Posterior cingulate gyrus (tissue), 11 donors: ENCODE data around the gene ASAP2.

Source experiments
- DNase-seq, 10 donors: peaks; one replicate each; pipeline versions ENCODE4 v3.0.0 to v3.0.0-alpha.2; 2020 to 2021; ENCODE audit warnings: mixed read lengths in 3 of 10
- intact Hi-C: fragments of 100-400 bp; cut with DNase I; formaldehyde crosslinking; loops from one replicate; pipeline ENCODE4 v1.15.1; 2023

ASAP2 gene

GRCh38 chr2:9308186-9308955 lies 101.8 kb downstream of the ASAP2 start:
- peak in 1 of 10 donors; percentile 42 for DNase-seq
- intact Hi-C loops: no loop called here

- no peak for DNase-seq
- intact Hi-C loops: no loop called here
Measured at GRCh38 chr2:9309147-9309546, 102.5 kb downstream of the ASAP2 start.

GRCh38 chr2:9310377-9310776 lies 103.8 kb downstream of the ASAP2 start:
- intact Hi-C loops: no loop called here
- peak in 1 of 10 donors; percentile 62 for DNase-seq

- intact Hi-C loops: no loop called here
- DNase-seq: no peak
Measured at GRCh38 chr2:9310798-9311197, 104.2 kb downstream of the ASAP2 start.

GRCh38 chr2:9311488-9311887 lies 104.9 kb downstream of the ASAP2 start:
- DNase-seq: peak in 3 of 10 donors; percentile 45 to 83 (median 73)
- intact Hi-C loops: no loop called here

- DNase-seq: no peak
- intact Hi-C loops: no loop called here
Measured at GRCh38 chr2:9312591-9312990, 106.0 kb downstream of the ASAP2 start.

GRCh38 chr2:9313443-9313842 lies 106.8 kb downstream of the ASAP2 start:
- intact Hi-C loops: no loop called here
- DNase-seq: no peak

GRCh38 chr2:9315280-9315847 lies 108.8 kb downstream of the ASAP2 start:
- intact Hi-C loops: no loop called here
- DNase-seq: no peak

- intact Hi-C loops: no loop called here
- no peak for DNase-seq
Measured at GRCh38 chr2:9317559-9317958, 110.9 kb downstream of the ASAP2 start.

- intact Hi-C loops: no loop called here
- DNase-seq: no peak
Measured at GRCh38 chr2:9318461-9319337, 112.1 kb downstream of the ASAP2 start.

- intact Hi-C loops: no loop called here
- DNase-seq: no peak
Measured at GRCh38 chr2:9319338-9319715, 112.7 kb downstream of the ASAP2 start.

GRCh38 chr2:9322576-9322975 lies 116.0 kb downstream of the ASAP2 start:
- no peak for DNase-seq
- intact Hi-C loops: no loop called here

- intact Hi-C loops: no loop called here
- no peak for DNase-seq
Measured at GRCh38 chr2:9325428-9325827, 118.8 kb downstream of the ASAP2 start.

- no peak for DNase-seq
- intact Hi-C loops: no loop called here
Measured at GRCh38 chr2:9326975-9327374, 120.4 kb downstream of the ASAP2 start.

- intact Hi-C loops: no loop called here
- DNase-seq: no peak
Measured at GRCh38 chr2:9327873-9328352, 121.3 kb downstream of the ASAP2 start.

- no peak for DNase-seq
- intact Hi-C loops: no loop called here
Measured at GRCh38 chr2:9328931-9329330, 122.3 kb downstream of the ASAP2 start.

GRCh38 chr2:9329497-9329896 lies 122.9 kb downstream of the ASAP2 start:
- DNase-seq: no peak
- intact Hi-C loops: no loop called here

GRCh38 chr2:9330612-9331270 lies 124.1 kb downstream of the ASAP2 start:
- no peak for DNase-seq
- intact Hi-C loops: no loop called here

- intact Hi-C loops: loop anchor here (2.0 kb wide), 1 partner anchor 189 kb away; no protein-coding TSS in a partner anchor
- no peak for DNase-seq
Measured at GRCh38 chr2:9331704-9332103, 125.1 kb downstream of the ASAP2 start.

GRCh38 chr2:9332136-9332852 lies 125.7 kb downstream of the ASAP2 start:
- intact Hi-C loops: loop anchor here (2.0 kb wide), 1 partner anchor 189 kb away; no protein-coding TSS in a partner anchor
- no peak for DNase-seq
